ENCODE results near the gene PTPRN2.

The PTPRN2 gene

GRCh38 chr7:158548726-158549125 lies 38.9 kb downstream of the PTPRN2 start:
- H3K4me3 ChIP-seq (ENCODE audit: low read depth, low read length) = no peak overlapping the region
- DNase-seq (ENCODE audit: low read depth) = no peak

GRCh38 chr7:158547817-158548216 lies 39.8 kb downstream of the PTPRN2 start:
- no peak for DNase-seq (ENCODE audit: low read depth)
- TF ChIP-seq CTCF (IDR thresholded peaks at IDR 0.05; ENCODE audit: low read depth, low read length, missing control alignments) = no peak
- H3K4me3 ChIP-seq (ENCODE audit: low read depth, low read length) = no peak overlapping the region

More at GRCh38 chr7:158548726-158549125, 38.9 kb downstream of the PTPRN2 start:
- no peak for TF ChIP-seq CTCF (IDR thresholded peaks at IDR 0.05; ENCODE audit: low read depth, low read length, missing control alignments)

- DNase-seq (ENCODE audit: low read depth) = no peak
- H3K4me3 ChIP-seq (ENCODE audit: low read depth, low read length) = no peak overlapping the region
These were observed 41.0 kb downstream of the PTPRN2 start for GRCh38 chr7:158546626-158547025.

GRCh38 chr7:158546214-158546613 lies 41.4 kb downstream of the PTPRN2 start:
- H3K4me3 ChIP-seq (ENCODE audit: low read depth, low read length) = no peak overlapping the region
- TF ChIP-seq CTCF (IDR thresholded peaks at IDR 0.05; ENCODE audit: low read depth, low read length, missing control alignments) = no peak
- DNase-seq (ENCODE audit: low read depth) = no peak

More at GRCh38 chr7:158546626-158547025, 41.0 kb downstream of the PTPRN2 start:
- no peak for TF ChIP-seq CTCF (IDR thresholded peaks at IDR 0.05; ENCODE audit: low read depth, low read length, missing control alignments)

GRCh38 chr7:158544708-158545107 lies 42.9 kb downstream of the PTPRN2 start:
- TF ChIP-seq CTCF (IDR thresholded peaks at IDR 0.05; ENCODE audit: low read depth, low read length, missing control alignments) = no peak
- H3K4me3 ChIP-seq (ENCODE audit: low read depth, low read length) = no peak overlapping the region
- no peak for DNase-seq (ENCODE audit: low read depth)

- no peak for TF ChIP-seq CTCF (IDR thresholded peaks at IDR 0.05; ENCODE audit: low read depth, low read length, missing control alignments)
- no peak overlapping the region for H3K4me3 ChIP-seq (ENCODE audit: low read depth, low read length)
- no peak for DNase-seq (ENCODE audit: low read depth)
These were observed 43.8 kb downstream of the PTPRN2 start for GRCh38 chr7:158543840-158544239.
